Measurements from ENCODE around the gene KIAA0513.

KIAA0513 gene

DNA sequence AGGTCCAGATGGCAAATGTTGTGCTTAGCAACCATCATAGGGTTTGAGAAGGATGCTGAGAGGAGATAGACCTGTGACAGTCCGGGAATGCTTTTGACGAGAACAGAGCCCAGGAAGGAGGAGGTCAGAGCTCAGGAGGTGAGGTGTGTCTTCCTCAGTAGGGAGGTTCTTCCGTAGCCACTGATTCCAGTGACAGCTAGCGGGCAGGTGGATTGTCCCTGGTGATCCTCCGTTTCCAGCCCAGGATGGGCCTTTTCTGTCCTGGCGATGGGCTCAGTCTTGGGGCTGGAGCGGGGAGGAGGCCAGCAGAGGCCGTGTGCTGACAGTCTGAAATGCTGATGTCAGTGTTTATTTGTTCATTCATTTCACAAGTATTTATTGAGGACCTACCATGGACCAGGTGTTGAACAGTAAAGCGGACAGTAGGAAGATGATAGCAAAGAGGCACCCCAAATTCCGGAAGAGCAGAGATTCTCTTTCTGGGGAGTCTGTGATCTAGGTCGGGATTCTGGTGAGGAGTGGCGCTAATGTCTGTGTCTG, 38.8 kb downstream of the KIAA0513 start:
- in situ Hi-C loops (cut with MboI; ENCODE audit: low sequenced_read_pairs) = no loop called here

- in situ Hi-C loops (cut with MboI; ENCODE audit: low sequenced_read_pairs) = no loop called here
Observed at GRCh38 chr16:85067024-85067423, 39.4 kb downstream of the KIAA0513 start.

GRCh38 chr16:85067426-85067825, 39.8 kb downstream of the KIAA0513 start:
- in situ Hi-C loops (cut with MboI; ENCODE audit: low sequenced_read_pairs) = no loop called here

DNA sequence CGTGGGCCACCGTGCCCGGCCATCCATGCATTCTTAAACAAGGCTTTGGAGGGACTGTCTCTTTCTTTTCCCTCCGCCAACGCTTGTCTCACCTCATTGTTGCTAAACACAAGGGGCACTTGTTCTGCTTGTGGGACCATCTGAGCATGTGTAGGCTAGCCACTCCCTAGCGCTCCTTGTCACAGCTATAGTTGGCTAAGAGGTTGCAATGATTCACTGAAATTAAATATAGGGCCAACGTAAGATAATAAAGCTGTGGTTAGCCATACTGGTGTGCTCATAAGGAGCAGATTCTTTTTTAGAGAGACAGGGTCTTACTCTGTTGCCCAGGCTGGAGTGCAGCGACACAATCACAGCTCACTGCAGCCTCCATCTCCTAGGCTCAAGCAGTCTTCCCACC, 41.2 kb downstream of the KIAA0513 start:
- in situ Hi-C loops (cut with MboI; ENCODE audit: low sequenced_read_pairs) = no loop called here

DNA sequence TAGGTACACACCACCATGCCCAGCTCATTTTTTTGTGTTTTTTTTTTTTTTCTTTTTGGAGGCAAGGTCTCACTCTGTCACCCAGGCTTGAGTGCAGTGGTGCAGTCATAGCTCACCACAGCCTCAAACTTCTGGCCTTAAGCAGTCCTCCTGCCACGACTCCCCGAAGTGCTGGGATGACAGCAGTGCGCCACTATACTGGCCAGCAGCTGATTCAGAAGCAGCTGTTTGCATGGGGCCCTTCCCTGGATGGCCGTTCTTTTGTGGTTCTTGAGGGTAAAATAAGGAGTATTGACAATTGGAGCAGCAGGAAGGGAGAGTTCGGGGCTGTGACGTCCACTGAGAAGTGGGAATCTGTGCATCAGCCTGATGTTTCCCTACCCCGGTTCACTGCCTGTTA, 41.6 kb downstream of the KIAA0513 start:
- in situ Hi-C loops (cut with MboI; ENCODE audit: low sequenced_read_pairs) = no loop called here

GRCh38 chr16:85072076-85072860, 44.7 kb downstream of the KIAA0513 start:
- in situ Hi-C loops (cut with MboI; ENCODE audit: low sequenced_read_pairs) = no loop called here

DNA sequence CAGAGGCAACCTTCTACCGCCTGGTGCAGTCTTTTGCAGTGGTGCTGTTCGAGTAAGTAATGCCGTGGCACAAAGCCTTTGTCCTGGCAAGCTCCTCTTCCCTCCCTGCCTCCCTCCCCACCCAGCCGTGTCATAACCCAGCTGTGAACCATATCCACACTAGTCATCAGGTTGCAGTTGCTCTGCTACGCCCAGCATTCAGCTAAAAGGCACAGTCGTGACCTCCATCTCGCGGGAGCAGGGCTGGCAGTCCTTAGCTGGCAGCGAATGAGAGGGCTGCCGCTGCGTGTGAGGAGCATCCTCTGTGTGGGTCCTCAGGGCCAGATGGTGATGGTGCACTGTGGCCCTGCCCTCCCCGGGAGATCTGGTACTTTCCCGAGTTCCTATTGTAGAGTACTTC, 45.4 kb downstream of the KIAA0513 start:
- in situ Hi-C loops (cut with MboI; ENCODE audit: low sequenced_read_pairs) = no loop called here

DNA sequence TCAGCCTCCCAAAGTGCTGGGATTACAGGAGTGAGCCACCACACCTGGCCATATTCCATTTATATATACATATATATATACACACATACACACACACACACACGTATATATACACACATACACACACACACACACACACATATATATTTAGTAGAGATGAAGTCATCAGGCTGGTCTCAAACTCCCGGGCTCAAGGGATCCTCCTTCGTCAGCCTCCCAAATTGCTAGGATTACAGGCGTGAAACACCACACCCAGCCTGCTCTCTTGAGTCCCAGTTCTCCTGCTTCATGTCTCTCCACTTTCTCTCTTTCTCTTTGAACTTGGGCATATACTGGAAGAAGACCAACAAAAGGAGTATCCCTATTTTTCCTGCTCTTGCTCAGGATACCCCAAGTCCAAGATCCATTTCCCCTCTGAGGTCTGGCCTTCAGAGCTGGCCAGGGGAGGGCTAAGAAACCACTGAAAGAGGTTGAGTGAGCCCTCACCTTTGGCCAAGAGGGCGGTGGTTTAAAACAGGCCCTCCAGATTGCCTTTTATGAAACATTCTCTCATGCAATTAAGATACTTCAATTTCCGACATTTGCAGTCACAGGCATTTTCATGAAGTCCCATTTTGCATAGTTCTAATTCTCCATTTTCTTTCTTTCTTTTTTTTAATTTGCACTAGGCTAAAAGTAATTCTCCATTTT, 46.8 kb downstream of the KIAA0513 start:
- in situ Hi-C loops (cut with MboI; ENCODE audit: low sequenced_read_pairs) = no loop called here

DNA sequence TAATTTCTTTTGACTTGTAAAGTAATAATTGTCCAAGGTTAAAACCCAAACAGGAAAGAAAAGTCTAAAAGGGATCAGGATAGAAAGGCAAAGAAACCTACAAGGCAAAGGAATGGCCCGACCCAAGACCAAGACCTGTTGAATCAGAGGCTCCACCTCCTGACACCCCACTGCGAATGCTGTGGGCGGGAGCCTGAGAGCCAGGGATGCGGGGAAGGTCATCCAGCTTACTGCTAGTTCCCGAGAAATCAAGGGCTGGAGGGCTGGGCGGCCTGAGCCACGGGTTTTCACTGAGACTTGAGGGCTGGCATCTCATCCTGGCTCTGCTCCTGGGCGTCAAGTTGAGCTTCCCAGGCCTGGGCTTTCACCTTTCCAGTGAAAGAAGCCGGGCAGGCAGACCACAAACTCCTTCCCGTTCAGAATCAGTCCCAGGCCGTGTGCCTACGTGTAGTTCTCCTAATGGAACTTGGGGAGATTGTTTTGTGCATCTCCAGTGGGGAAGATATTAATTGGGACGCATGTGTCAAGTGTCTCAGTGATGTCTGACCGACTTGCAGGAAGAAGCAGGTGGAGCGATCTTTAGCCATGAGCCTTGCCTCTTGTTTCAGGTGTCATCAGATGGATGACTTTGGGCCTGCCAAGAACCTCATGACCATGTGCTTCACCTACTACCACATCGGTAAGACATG, 47.8 kb downstream of the KIAA0513 start:
- in situ Hi-C loops (cut with MboI; ENCODE audit: low sequenced_read_pairs) = no loop called here

- in situ Hi-C loops (cut with MboI; ENCODE audit: low sequenced_read_pairs) = no loop called here
Observed at GRCh38 chr16:85077039-85077438, 49.4 kb downstream of the KIAA0513 start.

DNA sequence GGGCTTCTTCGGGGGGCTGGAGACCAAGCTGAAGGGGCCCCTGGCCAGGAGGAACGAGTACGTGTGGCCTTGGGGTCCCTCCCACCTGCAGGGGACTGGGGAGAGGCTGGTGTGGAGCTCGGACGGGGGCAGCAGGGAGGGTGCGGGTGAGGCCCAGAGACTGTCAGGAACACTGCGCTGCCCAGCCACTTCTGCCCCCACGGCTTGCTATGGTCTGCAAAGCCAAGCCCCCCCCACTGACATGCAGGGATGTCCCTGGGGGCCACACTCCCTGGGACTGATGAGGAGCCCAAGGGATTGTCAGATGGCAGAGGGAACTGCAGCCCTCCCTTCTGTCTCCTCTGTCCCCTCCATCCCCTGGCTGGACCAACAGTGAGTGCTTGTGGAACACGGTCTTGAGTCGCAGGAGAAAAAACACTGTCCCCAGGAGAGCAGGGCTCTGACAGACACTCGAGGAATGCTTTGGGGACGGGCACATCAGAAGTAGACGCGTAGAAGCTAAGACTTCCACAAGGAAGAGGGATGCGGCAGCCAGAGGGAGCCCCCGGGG, 50.1 kb downstream of the KIAA0513 start:
- in situ Hi-C loops (cut with MboI; ENCODE audit: low sequenced_read_pairs) = no loop called here

- in situ Hi-C loops (cut with MboI; ENCODE audit: low sequenced_read_pairs) = no loop called here
Observed at GRCh38 chr16:85078226-85078625, 50.6 kb downstream of the KIAA0513 start.

DNA sequence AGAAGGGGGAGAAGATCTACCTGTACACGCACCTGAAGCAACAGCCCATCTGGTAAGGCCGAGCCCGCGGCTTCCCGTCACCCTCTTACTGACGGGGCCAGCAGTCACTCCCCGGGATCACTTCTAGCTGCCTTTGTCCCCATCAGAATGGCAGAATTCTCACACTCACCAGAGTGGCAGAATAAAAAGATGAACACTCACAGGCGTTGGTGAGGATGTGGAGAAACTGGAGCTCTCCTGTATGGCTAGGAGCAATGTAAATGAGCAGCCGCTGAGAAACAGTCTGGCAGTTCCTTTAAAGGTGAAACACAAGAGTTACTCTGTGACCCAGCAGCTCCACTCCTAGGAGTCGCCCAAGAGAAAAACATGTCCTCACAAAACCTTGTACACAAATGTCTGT, 51.4 kb downstream of the KIAA0513 start:
- in situ Hi-C loops (cut with MboI; ENCODE audit: low sequenced_read_pairs) = no loop called here

DNA sequence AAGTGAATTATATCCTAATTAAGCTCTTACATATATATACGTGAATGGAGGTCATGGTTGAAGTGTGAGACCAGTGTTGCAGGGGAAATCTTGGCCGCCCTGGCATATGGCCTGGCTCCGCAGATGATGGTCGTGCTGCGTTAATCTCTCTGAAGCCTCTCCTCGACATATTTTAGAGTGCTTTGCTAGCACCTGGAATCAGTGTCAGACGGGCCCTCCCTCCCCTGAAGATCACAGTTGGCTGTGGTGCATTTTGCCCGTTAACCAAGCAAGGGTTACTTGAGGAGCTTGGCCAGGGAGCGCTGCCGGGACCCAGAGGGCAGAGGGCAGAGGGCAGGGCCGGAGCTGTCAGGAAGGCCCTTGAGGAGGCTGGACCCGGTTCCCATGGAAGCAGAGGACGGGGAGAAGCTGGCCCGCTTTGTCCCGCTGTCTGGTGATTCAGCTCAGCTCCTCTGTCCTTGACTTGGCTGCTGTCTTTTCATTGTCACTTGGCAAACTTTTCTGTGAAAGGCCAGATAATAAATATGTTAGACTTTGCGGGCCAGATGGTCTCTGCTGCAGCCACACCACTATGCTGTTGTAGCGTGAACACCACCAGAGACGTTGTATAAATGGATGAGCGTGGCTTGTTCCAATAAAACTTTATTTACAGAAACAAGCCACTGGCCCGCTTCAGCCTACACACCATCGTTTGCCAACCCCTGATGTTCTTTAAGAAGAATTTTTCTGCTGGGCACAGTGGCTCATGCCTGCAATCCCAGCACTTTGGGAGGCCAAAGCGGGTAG, 52.4 kb downstream of the KIAA0513 start:
- in situ Hi-C loops (cut with MboI; ENCODE audit: low sequenced_read_pairs) = no loop called here

DNA sequence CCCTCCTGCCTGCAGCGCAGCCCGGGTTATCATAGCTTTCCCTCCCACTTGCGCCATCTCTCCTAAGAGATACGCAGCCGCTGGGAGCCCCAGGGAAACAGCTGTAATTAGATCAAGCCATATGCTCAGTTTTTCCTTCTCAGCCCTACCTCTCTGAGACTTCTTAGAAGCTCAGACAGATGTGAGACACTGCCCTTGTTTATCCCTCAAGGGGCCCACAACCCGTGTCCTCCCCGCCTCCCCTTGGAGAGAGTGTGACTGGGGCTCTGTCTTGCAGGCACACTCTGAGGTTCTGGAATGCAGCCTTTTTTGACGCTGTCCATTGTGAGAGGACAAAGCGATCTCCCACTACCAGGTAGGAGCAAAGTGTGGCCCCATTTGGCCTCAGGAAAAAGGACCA, 53.4 kb downstream of the KIAA0513 start:
- in situ Hi-C loops (cut with MboI; ENCODE audit: low sequenced_read_pairs) = no loop called here

GRCh38 chr16:85081765-85082164, 54.2 kb downstream of the KIAA0513 start:
- in situ Hi-C loops (cut with MboI; ENCODE audit: low sequenced_read_pairs) = no loop called here

- in situ Hi-C loops (cut with MboI; ENCODE audit: low sequenced_read_pairs) = no loop called here
Observed at GRCh38 chr16:85082173-85083050, 54.8 kb downstream of the KIAA0513 start.

DNA sequence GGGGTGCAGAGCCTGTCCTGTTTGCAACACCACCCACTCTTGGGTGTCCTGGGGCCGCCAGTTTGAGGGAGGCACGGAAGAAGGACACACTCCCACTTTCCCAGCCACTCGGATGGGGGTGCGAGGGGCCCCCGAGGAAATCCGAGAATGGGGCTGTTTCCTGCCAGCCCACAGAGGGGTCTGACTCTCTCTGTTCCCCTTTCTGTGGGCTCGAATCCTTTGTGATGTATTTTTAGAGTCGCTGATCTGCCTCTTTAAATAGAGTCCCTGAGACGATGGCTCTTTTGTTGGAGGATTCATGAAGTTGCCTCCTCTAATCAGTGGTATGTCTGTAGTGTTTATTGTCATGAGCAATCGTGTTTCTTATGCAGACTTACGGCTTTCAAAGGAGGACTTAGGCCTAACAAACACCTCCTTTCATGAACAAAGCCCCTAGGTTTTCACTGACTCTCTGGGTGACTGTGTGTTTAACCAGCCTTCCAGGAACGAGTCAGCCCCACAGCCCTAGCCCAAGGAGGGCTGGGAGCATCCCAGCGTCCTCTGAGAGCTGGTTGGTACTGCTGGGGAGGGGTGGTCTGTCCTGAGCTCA, 55.5 kb downstream of the KIAA0513 start:
- in situ Hi-C loops (cut with MboI; ENCODE audit: low sequenced_read_pairs) = no loop called here

DNA sequence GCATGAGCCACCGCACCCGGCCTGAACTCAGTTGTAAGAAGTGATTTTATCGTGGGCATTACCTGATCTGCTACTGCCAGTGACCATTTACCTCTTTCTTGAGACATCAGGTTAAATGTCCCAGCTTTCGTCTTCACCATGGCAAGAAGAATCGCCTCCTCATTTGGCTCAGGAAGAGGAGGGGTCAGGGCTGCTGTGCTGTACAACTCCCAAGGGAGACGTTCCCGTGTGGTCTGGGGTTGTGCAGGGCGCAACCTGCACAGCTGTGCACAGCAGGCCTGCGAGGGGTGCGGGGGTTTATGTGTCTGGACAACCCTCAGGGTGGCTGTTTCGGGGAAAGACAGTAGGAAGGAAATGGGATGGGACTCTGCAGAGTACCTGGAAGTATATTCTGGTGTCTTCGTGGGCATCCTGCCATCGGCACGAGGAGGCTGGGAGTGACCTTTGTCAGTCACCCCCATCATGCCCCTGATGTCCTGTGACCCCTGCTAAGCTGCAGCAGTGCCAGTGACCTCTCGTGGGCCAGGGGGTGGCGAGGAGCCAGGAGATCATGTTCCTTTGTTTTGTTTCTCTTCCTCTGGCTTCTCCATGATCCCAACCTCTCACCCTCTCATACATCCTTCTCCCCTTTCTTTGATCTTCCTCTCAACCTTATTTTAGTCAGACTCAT, 57.4 kb downstream of the KIAA0513 start:
- in situ Hi-C loops (cut with MboI; ENCODE audit: low sequenced_read_pairs) = no loop called here

Data from HL-60/S4 treated with retinoic acid at 250 ng/mL for 4 days and 3 days (cell line).